Right lobe of liver (tissue), 4 donors: ENCODE results near the gene WDPCP.

Experiments used
- POLR2A ChIP-seq: fragments of 450-650 bp; IDR thresholded peaks from one replicate; pipeline ENCODE4 v1.6.1; 2017; ENCODE audit warnings: antibody characterized with exemption, mild to moderate bottlenecking
- TF ChIP-seq, protein P1 (sequence below), 4 donors: fragments of 200-600 bp in 3 of 4; fragments of 450-650 bp in 1 of 4; IDR thresholded peaks; one replicate each; pipeline versions ENCODE4 v1.5.1 to v1.8.0; 2016 to 2022; ENCODE audit warnings: antibody characterized with exemption in 4 of 4, mild to moderate bottlenecking in 2 of 4
- donor health status: DM: no; HTN: no; CAD: no.
- donor health status: DM: no; HTN: no; CAD: no.
- donor health status: DM: no; HTN: yes; CAD: no.

DNA sequence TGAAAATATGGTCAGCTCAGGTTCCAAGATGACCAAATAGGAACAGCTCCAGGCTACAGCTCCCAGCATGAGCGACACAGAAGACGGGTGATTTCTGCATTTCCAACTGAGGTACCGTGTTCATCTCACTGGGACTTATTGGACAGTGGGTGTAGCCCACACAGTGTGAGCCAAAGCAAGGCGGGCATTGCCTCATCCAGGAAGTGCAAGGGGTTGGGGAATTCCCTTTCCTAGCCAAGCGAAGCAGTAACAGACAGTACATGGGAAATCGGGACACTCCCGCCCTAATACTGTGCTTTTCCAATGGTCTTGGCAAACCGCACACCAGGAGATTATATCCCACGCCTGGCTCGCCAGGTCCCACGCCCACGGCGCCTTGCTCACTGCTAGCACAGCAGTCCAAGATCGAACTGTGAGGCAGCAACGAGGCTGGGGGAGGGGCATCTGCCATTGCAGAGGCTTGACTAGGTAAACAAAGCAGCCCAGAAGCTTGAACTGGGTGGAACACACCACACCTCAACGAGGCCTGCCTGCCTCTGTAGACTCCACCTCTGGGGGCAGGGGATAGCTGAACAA is 57.5 kb downstream of the WDPCP start:
- TF ChIP-seq, protein P1, sequence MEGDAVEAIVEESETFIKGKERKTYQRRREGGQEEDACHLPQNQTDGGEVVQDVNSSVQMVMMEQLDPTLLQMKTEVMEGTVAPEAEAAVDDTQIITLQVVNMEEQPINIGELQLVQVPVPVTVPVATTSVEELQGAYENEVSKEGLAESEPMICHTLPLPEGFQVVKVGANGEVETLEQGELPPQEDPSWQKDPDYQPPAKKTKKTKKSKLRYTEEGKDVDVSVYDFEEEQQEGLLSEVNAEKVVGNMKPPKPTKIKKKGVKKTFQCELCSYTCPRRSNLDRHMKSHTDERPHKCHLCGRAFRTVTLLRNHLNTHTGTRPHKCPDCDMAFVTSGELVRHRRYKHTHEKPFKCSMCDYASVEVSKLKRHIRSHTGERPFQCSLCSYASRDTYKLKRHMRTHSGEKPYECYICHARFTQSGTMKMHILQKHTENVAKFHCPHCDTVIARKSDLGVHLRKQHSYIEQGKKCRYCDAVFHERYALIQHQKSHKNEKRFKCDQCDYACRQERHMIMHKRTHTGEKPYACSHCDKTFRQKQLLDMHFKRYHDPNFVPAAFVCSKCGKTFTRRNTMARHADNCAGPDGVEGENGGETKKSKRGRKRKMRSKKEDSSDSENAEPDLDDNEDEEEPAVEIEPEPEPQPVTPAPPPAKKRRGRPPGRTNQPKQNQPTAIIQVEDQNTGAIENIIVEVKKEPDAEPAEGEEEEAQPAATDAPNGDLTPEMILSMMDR (IDR thresholded peaks at IDR 0.05) = no peak
- no peak for TF ChIP-seq POLR2A
